ENCODE results near the gene TNFRSF17. TPM values are rescaled to one million over a fixed set of nuclear protein-coding genes. Genes with fewer than 3 reads are reported as not detected.
"Not testable (repeated sequence)": the region's sequence is repeated elsewhere in the genome, so short reads cannot be mapped to it uniquely, and the experiment has no call there.

The TNFRSF17 gene
- total RNA-seq, 2 donors from 2014 or later, result not detected

GRCh38 chr16:11957591-11958395 lies 7.2 kb upstream of the TNFRSF17 start:
- Mint-ChIP-seq H3K27ac (no peak overlapping the region), H3K36me3 (no peaks in the 10 kb centered on the region), H3K27me3 (no peaks in the 10 kb centered on the region), H3K4me3 (no peak overlapping the region), H3K9me3 (no peaks in the 10 kb centered on the region), H3K4me1 (ENCODE audit: low read depth in 2 of 2) (no peaks in the 10 kb centered on the region)
- DNase-seq (ENCODE audit: low spot score), result no peak
- ATAC-seq, result no peak

- H3K4me3 Mint-ChIP-seq; H3K36me3 Mint-ChIP-seq; DNase-seq (ENCODE audit: low spot score); H3K27me3 Mint-ChIP-seq; H3K4me1 Mint-ChIP-seq (ENCODE audit: low read depth in 2 of 2); ATAC-seq; H3K9me3 Mint-ChIP-seq; H3K27ac Mint-ChIP-seq: not testable (repeated sequence)
Observed at GRCh38 chr16:11962457-11962856, 2.6 kb upstream of the TNFRSF17 start.

GRCh38 chr16:11962978-11963377 lies 2.0 kb upstream of the TNFRSF17 start:
- not testable (repeated sequence) for H3K36me3 Mint-ChIP-seq; DNase-seq (ENCODE audit: low spot score); H3K9me3 Mint-ChIP-seq

GRCh38 chr16:11963706-11964105 lies 1.3 kb upstream of the TNFRSF17 start:
- no peaks in the 10 kb centered on the region for H3K4me1 Mint-ChIP-seq (ENCODE audit: low read depth in 2 of 2)
- H3K27me3 Mint-ChIP-seq, result no peaks in the 10 kb centered on the region
- H3K27ac Mint-ChIP-seq, result no peak overlapping the region
- no peaks in the 10 kb centered on the region for H3K36me3 Mint-ChIP-seq
- ATAC-seq, result no peak
- DNase-seq (ENCODE audit: low spot score), result no peak
- no peaks in the 10 kb centered on the region for H3K9me3 Mint-ChIP-seq
- H3K4me3 Mint-ChIP-seq, result no peak overlapping the region

More at GRCh38 chr16:11962978-11963377, 2.0 kb upstream of the TNFRSF17 start:
- not testable (repeated sequence) for H3K4me3 Mint-ChIP-seq; H3K4me1 Mint-ChIP-seq (ENCODE audit: low read depth in 2 of 2); H3K27me3 Mint-ChIP-seq; H3K27ac Mint-ChIP-seq; ATAC-seq

GRCh38 chr16:11966173-11966572 lies 1.2 kb downstream of the TNFRSF17 start:
- Mint-ChIP-seq H3K4me1 (ENCODE audit: low read depth in 2 of 2) (no peaks in the 10 kb centered on the region), H3K9me3 (no peaks in the 10 kb centered on the region), H3K27ac (no peak overlapping the region), H3K4me3 (no peak overlapping the region), H3K36me3 (no peaks in the 10 kb centered on the region), H3K27me3 (no peaks in the 10 kb centered on the region)
- DNase-seq (ENCODE audit: low spot score), result no peak
- ATAC-seq, result no peak

- H3K27me3 Mint-ChIP-seq, result no peaks in the 10 kb centered on the region
- no peak for ATAC-seq
- H3K36me3 Mint-ChIP-seq, result no peaks in the 10 kb centered on the region
- H3K9me3 Mint-ChIP-seq, result no peaks in the 10 kb centered on the region
- H3K4me1 Mint-ChIP-seq (ENCODE audit: low read depth in 2 of 2), result no peaks in the 10 kb centered on the region
- H3K4me3 Mint-ChIP-seq, result no peak overlapping the region
- DNase-seq (ENCODE audit: low spot score), result no peak
- no peak overlapping the region for H3K27ac Mint-ChIP-seq
Observed at GRCh38 chr16:11967195-11967911, 2.3 kb downstream of the TNFRSF17 start.

- no peak for DNase-seq (ENCODE audit: low spot score)
- Mint-ChIP-seq H3K27ac (peak overlapping the region in 1 of 2 donors; percentile 25), H3K4me3 (no peak overlapping the region), H3K27me3 (no peaks in the 10 kb centered on the region), H3K4me1 (ENCODE audit: low read depth in 2 of 2) (no peaks in the 10 kb centered on the region), H3K9me3 (no peaks in the 10 kb centered on the region), H3K36me3 (no peaks in the 10 kb centered on the region)
- no peak for ATAC-seq
Observed at GRCh38 chr16:11968577-11968976, 3.6 kb downstream of the TNFRSF17 start.

- H3K27me3 Mint-ChIP-seq; H3K36me3 Mint-ChIP-seq; ATAC-seq; H3K9me3 Mint-ChIP-seq; H3K27ac Mint-ChIP-seq; H3K4me3 Mint-ChIP-seq; H3K4me1 Mint-ChIP-seq (ENCODE audit: low read depth in 2 of 2); DNase-seq (ENCODE audit: low spot score): not testable (repeated sequence)
Observed at GRCh38 chr16:11970292-11970691, 5.3 kb downstream of the TNFRSF17 start.

- H3K4me1 Mint-ChIP-seq (ENCODE audit: low read depth in 2 of 2), result peaks cover 13 to 16% of the 10 kb centered on the region in 2 donors
- H3K36me3 Mint-ChIP-seq, result peaks cover 4% of the 10 kb centered on the region
- H3K27me3 Mint-ChIP-seq, result no peaks in the 10 kb centered on the region
- ATAC-seq (no peak), DNase-seq (ENCODE audit: low spot score) (no peak)
- H3K9me3 Mint-ChIP-seq, result no peaks in the 10 kb centered on the region
- no peak overlapping the region for H3K27ac Mint-ChIP-seq
- H3K4me3 Mint-ChIP-seq, result no peak overlapping the region
Observed at GRCh38 chr16:11972128-11972527, 7.1 kb downstream of the TNFRSF17 start.

GRCh38 chr16:11973070-11973469 lies 8.1 kb downstream of the TNFRSF17 start:
- DNase-seq (ENCODE audit: low spot score) (no peak), ATAC-seq (no peak)
- H3K27ac Mint-ChIP-seq, result no peak overlapping the region
- no peaks in the 10 kb centered on the region for H3K9me3 Mint-ChIP-seq
- H3K4me1 Mint-ChIP-seq (ENCODE audit: low read depth in 2 of 2), result peaks cover 22 to 26% of the 10 kb centered on the region in 2 donors
- H3K36me3 Mint-ChIP-seq, result peaks cover 4% of the 10 kb centered on the region
- no peak overlapping the region for H3K4me3 Mint-ChIP-seq
- H3K27me3 Mint-ChIP-seq, result no peaks in the 10 kb centered on the region

GRCh38 chr16:11976850-11977375 lies 11.9 kb downstream of the TNFRSF17 start:
- Mint-ChIP-seq H3K27me3 (no peaks in the 10 kb centered on the region), H3K27ac (peak overlapping the region; percentile 88 to 99), H3K4me3 (peak overlapping the region; percentile 100), H3K4me1 (ENCODE audit: low read depth in 2 of 2) (peaks cover 26 to 30% of the 10 kb centered on the region in 2 donors), H3K36me3 (peaks cover 4% of the 10 kb centered on the region), H3K9me3 (no peaks in the 10 kb centered on the region)
- ATAC-seq (peak in 1 of 2 donors; percentile 7), DNase-seq (ENCODE audit: low spot score) (no peak)

GRCh38 chr16:11977376-11978041 lies 12.5 kb downstream of the TNFRSF17 start:
- DNase-seq (ENCODE audit: low spot score) (no peak), ATAC-seq (no peak)
- Mint-ChIP-seq H3K4me1 (ENCODE audit: low read depth in 2 of 2) (peaks cover 26 to 30% of the 10 kb centered on the region in 2 donors), H3K4me3 (peak overlapping the region; percentile 100), H3K27ac (peak overlapping the region; percentile 88 to 99), H3K27me3 (no peaks in the 10 kb centered on the region), H3K9me3 (no peaks in the 10 kb centered on the region), H3K36me3 (peaks cover 4% of the 10 kb centered on the region)

GRCh38 chr16:11978080-11978479 lies 13.1 kb downstream of the TNFRSF17 start:
- Mint-ChIP-seq H3K4me3 (peak overlapping the region; percentile 100), H3K27me3 (no peaks in the 10 kb centered on the region), H3K4me1 (ENCODE audit: low read depth in 2 of 2) (peaks cover 26 to 30% of the 10 kb centered on the region in 2 donors), H3K27ac (peak overlapping the region; percentile 88 to 99), H3K9me3 (no peaks in the 10 kb centered on the region), H3K36me3 (peaks cover 4% of the 10 kb centered on the region)
- no peak for DNase-seq (ENCODE audit: low spot score)
- ATAC-seq, result no peak
